K562 (cell line): Measurements from ENCODE around the gene ZNF816. TPM values are rescaled to one million over a fixed set of nuclear protein-coding genes. Genes with fewer than 3 reads are reported as not detected.

Source experiments
- ARHGAP35 ChIP-seq: fragments of 450-650 bp; IDR thresholded peaks from 2 replicates; pipeline ENCODE4 v1.6.1; 2018; ENCODE audit not compliant: partially characterized antibody
- CREM ChIP-seq: IDR thresholded peaks from 2 replicates; pipeline ENCODE4 v1.6.1; 2014; ENCODE audit warnings: antibody characterized with exemption, low read depth
- CTCF ChIP-seq, 3 experiments: IDR thresholded peaks in 2 of 3; conservative IDR thresholded peaks in 1 of 3; 2 replicates each; pipeline ENCODE4 v1.5.1; 2011 to 2012; ENCODE audit warnings: low read length in 3 of 3, mild to moderate bottlenecking in 3 of 3, control low read depth in 2 of 3, improper control_type of control experiment in 1 of 3, inconsistent platforms in 1 of 3, low read depth in 1 of 3, mixed read lengths in 1 of 3, moderate library complexity in 1 of 3; ENCODE audit not compliant: insufficient read depth in 2 of 3
- DPF2 ChIP-seq: fragments of 450-650 bp; IDR thresholded peaks from 2 replicates; pipeline ENCODE4 v1.6.1; 2016
- FOSL1 ChIP-seq: fragments of 200-800 bp; sonication (Bioruptor generic); conservative IDR thresholded peaks from 2 replicates; pipeline ENCODE4 v1.6.1; 2016; ENCODE audit warnings: missing genetic modification characterization, missing compliant biosample characterization
- HDAC8 ChIP-seq: fragments of 450-650 bp; IDR thresholded peaks from 2 replicates; pipeline ENCODE4 v1.6.1; 2016; ENCODE audit warnings: mild to moderate bottlenecking, missing genetic modification characterization, moderate library complexity, missing compliant biosample characterization
- HNRNPL ChIP-seq: fragments of 200-400 bp; formaldehyde crosslinking; IDR thresholded peaks from 2 replicates; pipeline ENCODE4 v1.6.1; 2017; ENCODE audit warnings: low read depth, mild to moderate bottlenecking, low read length
- NR0B1 ChIP-seq: fragments of 450-650 bp; IDR thresholded peaks from one replicate; pipeline ENCODE4 v1.6.1; 2018; ENCODE audit warnings: mild to moderate bottlenecking, moderate library complexity; ENCODE audit not compliant: partially characterized antibody
- RBM34 ChIP-seq: fragments of 200-400 bp; formaldehyde crosslinking; IDR thresholded peaks from 2 replicates; pipeline ENCODE4 v1.6.1; 2018; ENCODE audit warnings: low read length, borderline replicate concordance; ENCODE audit not compliant: insufficient read depth
- RCOR1 ChIP-seq, 2 experiments: IDR thresholded peaks; 2 replicates each; pipeline ENCODE4 v1.6.1; 2012; ENCODE audit warnings: low read depth in 2 of 2, low read length in 2 of 2, borderline replicate concordance in 1 of 2, improper control_type of control experiment in 1 of 2
- RERE ChIP-seq: sonication (generic); formaldehyde crosslinking; IDR thresholded peaks from 2 replicates; pipeline ENCODE4 v1.8.0; 2023; ENCODE audit warnings: missing genetic modification reagents, mild to moderate bottlenecking, borderline replicate concordance
- SMC3 ChIP-seq: conservative IDR thresholded peaks from 2 replicates; pipeline ENCODE4 v1.6.1; 2011; ENCODE audit warnings: low read depth, low read length, improper control_type of control experiment; ENCODE audit not compliant: insufficient read depth
- SRSF9 ChIP-seq: fragments of 200-400 bp; formaldehyde crosslinking; IDR thresholded peaks from 2 replicates; pipeline ENCODE4 v1.6.1; 2017; ENCODE audit warnings: low read depth, low read length, borderline replicate concordance
- THRAP3 ChIP-seq: fragments of 450-650 bp; IDR thresholded peaks from 2 replicates; pipeline ENCODE4 v1.6.1; 2016; ENCODE audit warnings: mild to moderate bottlenecking, inconsistent platforms, borderline replicate concordance
- polyA plus RNA-seq, 8 experiments: library from polyadenylated mRNA; depleted of rRNA in 4 of 8; stranded (reverse) in 5 of 8; unstranded in 3 of 8; fragments of >200 nt; fragmentation: Nextera tagmentation in 2 of 8; fragmentation: Illumina TruSeq in 1 of 8; extraction: Ambion mirVana in 2 of 8; extraction: Trizol in 1 of 8; gene quantifications; 2 replicates each; pipeline versions ENCODE4 v1.2.1 to v1.2.3, GENCODE V29; 2011 to 2014; ENCODE audit warnings: inconsistent platforms in 1 of 8, missing spikeins in 1 of 8
- total RNA-seq, 7 experiments: library from RNA; depleted of rRNA in 6 of 7; stranded (reverse); fragments of >200 nt in 6 of 7; fragmentation: Illumina TruSeq in 2 of 7; extraction: Trizol in 2 of 7; gene quantifications; 2 replicates each; pipeline versions ENCODE4 v1.2.1 to v1.2.3, GENCODE V29; 2011 to 2021; ENCODE audit warnings: low replicate concordance in 1 of 7

ZNF816 gene
- total and polyA plus RNA-seq, 9 of the 15 experiments (the other 6 are each of a cell fraction or from before 2014, with no cell fraction given), result 8.6 to 23.4 (median 13.0) TPM

GRCh38 chr19:52942386-52943133 lies 20.1 kb downstream of the ZNF816 start (continued):
- TF ChIP-seq HDAC8 (tag), result no peak
- no peak for TF ChIP-seq ARHGAP35
- TF ChIP-seq HNRNPL, result no peak
- TF ChIP-seq CTCF (IDR thresholded peaks at IDR 0.05 in 2 of 3, conservative IDR thresholded peaks at IDR 0.05 in 1 of 3; ENCODE audit: insufficient read depth in 2 of 3, low read depth in 1 of 3, low read length in 3 of 3), result no peak
- no peak for TF ChIP-seq SRSF9
- TF ChIP-seq THRAP3, result no peak
- no peak for TF ChIP-seq RERE
- 0 out of 2 replicates have a peak, but pooled peaks have one; percentile 18 for TF ChIP-seq DPF2
- TF ChIP-seq NR0B1, result no peak
- no peak for TF ChIP-seq FOSL1 (tag)
- TF ChIP-seq RCOR1 (IDR thresholded peaks at IDR 0.05; ENCODE audit: borderline replicate concordance in 1 of 2, low read depth in 2 of 2, low read length in 2 of 2), result peak in 1 of 2 experiments; percentile 41; a peak in 2 of 4 replicates
- peak; percentile 81 for TF ChIP-seq CREM
- no peak for TF ChIP-seq SMC3
- TF ChIP-seq RBM34, result no peak
